HCT116 (cell line): Measurements from ENCODE around the gene ATP1A4. TPM values are rescaled to one million over a fixed set of nuclear protein-coding genes. Genes with fewer than 3 reads are reported as not detected.

Experiments
- ATAC-seq: fragments of 200-7000 bp; cut with Tn5 transposase; 2 replicates; pipeline ENCODE4 v1.9.1; 2020; ENCODE audit warnings: mild to moderate bottlenecking, moderate library complexity
- BruUV-seq: library from RNA; stranded (reverse); fragments of 400-500 nt; replicated peaks from 2 replicates; lab custom pipeline; 2021; lab: Mats Ljungman, UMichigan
- CTCF ChIA-PET: fragments of 300-600 bp; sonication (Branson Sonifier 250); formaldehyde crosslinking; loops from one replicate; lab custom pipeline; 2021; ENCODE audit warnings: antibody characterized with exemption; lab: Charles Lee
- POLR2A ChIA-PET: fragments of 300-600, 350-600 bp; sonication (Branson Sonifier 250); formaldehyde crosslinking; loops from one replicate; lab custom pipeline; 2021; ENCODE audit warnings: antibody characterized with exemption; lab: Charles Lee
- RAD21 ChIA-PET, 2 experiments: fragments of 300-600 bp; sonication (Branson Sonifier 250); formaldehyde crosslinking; loops; one replicate each; lab custom pipeline; 2023; ENCODE audit warnings: low total read pairs in 2 of 2; ENCODE audit not compliant: uncharacterized antibody in 2 of 2, unreplicated experiment in 2 of 2, low non-redundant PET in 1 of 2; lab: Charles Lee
- DNase-seq: peaks from one replicate; pipeline ENCODE4 v3.0.0-alpha.2; 2010; ENCODE audit warnings: low read depth, low spot score
- H2AFZ ChIP-seq: fragments of 200-600 bp; shearing (Covaris generic), sonication (generic); 2 replicates; pipeline ENCODE4 v1.6.1; 2017; ENCODE audit warnings: low read depth, mixed run types, mixed read lengths, antibody characterized with exemption, low read length; ENCODE audit not compliant: poor library complexity, severe bottlenecking
- H3K27ac ChIP-seq: 2 replicates; pipeline ENCODE4 v1.5.1; 2012; ENCODE audit warnings: low read depth, low read length
- H3K27me3 ChIP-seq: fragments of 200-600 bp; sonication (generic); 2 replicates; pipeline ENCODE4 v1.6.1; 2016; ENCODE audit warnings: mixed run types, low read length, mixed read lengths; ENCODE audit not compliant: insufficient read depth
- H3K36me3 ChIP-seq, 2 experiments: fragments of 200-500 bp in 1 of 2; fragments of 200-600 bp in 1 of 2; sonication (Bioruptor generic) in 1 of 2; sonication (generic) in 1 of 2; 2 replicates each; pipeline versions ENCODE4 v1.5.1 to v1.6.1; 2014 to 2016; ENCODE audit warnings: low read length in 2 of 2, inconsistent platforms in 1 of 2, mixed read lengths in 1 of 2, mixed run types in 1 of 2; ENCODE audit not compliant: insufficient read depth in 2 of 2, control insufficient read depth in 1 of 2
- H3K4me1 ChIP-seq, 2 experiments: fragments of 200-600 bp in 1 of 2; sonication (generic) in 1 of 2; 2 replicates each; pipeline versions ENCODE4 v1.5.1 to v1.6.1; 2012 to 2017; ENCODE audit warnings: low read length in 2 of 2, inconsistent platforms in 1 of 2, mild to moderate bottlenecking in 1 of 2, mixed read lengths in 1 of 2, mixed run types in 1 of 2, moderate library complexity in 1 of 2; ENCODE audit not compliant: insufficient read depth in 2 of 2, control insufficient read depth in 1 of 2
- H3K4me2 ChIP-seq: fragments of 200-600 bp; sonication (generic); 2 replicates; pipeline ENCODE4 v1.6.1; 2017; ENCODE audit warnings: mixed run types, low read length, mixed read lengths
- H3K4me3 ChIP-seq, 2 experiments: fragments of 200-600 bp in 1 of 2; sonication (generic) in 1 of 2; replicated peaks in 1 of 2; 2 replicates each; pipeline ENCODE4 v1.5.1; 2011 to 2016; ENCODE audit warnings: low read length in 2 of 2, control low read depth in 1 of 2, low read depth in 1 of 2, mild to moderate bottlenecking in 1 of 2, mixed read lengths in 1 of 2, mixed run types in 1 of 2
- H3K79me2 ChIP-seq: fragments of 200-600 bp; sonication (generic); 2 replicates; pipeline ENCODE4 v1.6.1; 2017; ENCODE audit warnings: mild to moderate bottlenecking, mixed run types, low read length, moderate library complexity, mixed read lengths; ENCODE audit not compliant: insufficient read depth
- H3K9ac ChIP-seq: fragments of 200-600 bp; sonication (generic); 2 replicates; pipeline ENCODE4 v1.6.1; 2016; ENCODE audit warnings: low read length, mixed read lengths
- H3K9me2 ChIP-seq: fragments of 200-600 bp; sonication (generic), shearing (Covaris generic); 2 replicates; pipeline ENCODE4 v1.6.1; 2017; ENCODE audit warnings: mixed run types, mild to moderate bottlenecking, moderate library complexity; ENCODE audit not compliant: insufficient read depth
- H3K9me3 ChIP-seq, 2 experiments: fragments of 200-500 bp in 1 of 2; fragments of 200-600 bp in 1 of 2; sonication (Bioruptor generic) in 1 of 2; sonication (generic) in 1 of 2; 2 replicates each; pipeline ENCODE4 v1.6.1; 2014 to 2017; ENCODE audit warnings: low read length in 2 of 2, mixed read lengths in 2 of 2, inconsistent platforms in 1 of 2, low read depth in 1 of 2, mild to moderate bottlenecking in 1 of 2, mixed run types in 1 of 2, moderate library complexity in 1 of 2; ENCODE audit not compliant: control insufficient read depth in 1 of 2, insufficient read depth in 1 of 2
- H4K20me1 ChIP-seq: fragments of 200-600 bp; sonication (generic), shearing (Covaris generic); 2 replicates; pipeline ENCODE4 v1.6.1; 2017; ENCODE audit warnings: mixed run types, mild to moderate bottlenecking, moderate library complexity; ENCODE audit not compliant: insufficient read depth
- ATF3 ChIP-seq: IDR thresholded peaks from 2 replicates; pipeline ENCODE4 v1.6.1; 2012
- ELF1 ChIP-seq: IDR thresholded peaks from 2 replicates; pipeline ENCODE4 v1.6.1; 2012; ENCODE audit warnings: low read depth, borderline replicate concordance
- EZH2 ChIP-seq: fragments of 200-600 bp; sonication (generic); IDR thresholded peaks from 2 replicates; pipeline ENCODE4 v1.6.1; 2017; ENCODE audit warnings: antibody characterized with exemption, mixed run types
- EZH2phosphoT487 ChIP-seq: fragments of 200-600 bp; IDR thresholded peaks from 2 replicates; pipeline ENCODE4 v1.6.1; 2018; ENCODE audit warnings: antibody characterized with exemption, borderline replicate concordance
- FOSL1 ChIP-seq: IDR thresholded peaks from 2 replicates; pipeline ENCODE4 v1.6.1; 2012; ENCODE audit warnings: low read depth
- POLR2AphosphoS5 ChIP-seq: IDR thresholded peaks from 2 replicates; pipeline ENCODE4 v1.6.1; 2011; ENCODE audit warnings: mild to moderate bottlenecking, low read depth, low read length, moderate library complexity
- RAD21 ChIP-seq: IDR thresholded peaks from 2 replicates; pipeline ENCODE4 v1.6.1; 2012; ENCODE audit warnings: low read depth, mild to moderate bottlenecking
- SP1 ChIP-seq: IDR thresholded peaks from 2 replicates; pipeline ENCODE4 v1.6.1; 2012; ENCODE audit warnings: low read depth
- YY1 ChIP-seq: IDR thresholded peaks from 2 replicates; pipeline ENCODE4 v1.6.1; 2011; ENCODE audit warnings: low read length, low read depth, moderate library complexity, mild to moderate bottlenecking; ENCODE audit not compliant: insufficient replicate concordance; ENCODE audit errors: extremely low read depth
- ZFX ChIP-seq: fragments of 450-650 bp; IDR thresholded peaks from 2 replicates; pipeline ENCODE4 v1.6.1; 2017
- ZNF274 ChIP-seq: fragments of 200-500 bp; sonication (Bioruptor generic); IDR thresholded peaks from 2 replicates; pipeline ENCODE4 v1.6.1; 2014; ENCODE audit warnings: mild to moderate bottlenecking, low read depth, low read length, inconsistent platforms
- intact Hi-C: fragments of 100-400 bp; cut with micrococcal nuclease; formaldehyde crosslinking; loops from 2 replicates; pipeline ENCODE4 v1.10.0; 2022
- total RNA-seq: library from RNA; stranded (reverse); gene quantifications from one replicate; pipeline ENCODE4 v1.2.1, GENCODE V29; 2021; ENCODE audit not compliant: unreplicated experiment

ATP1A4 gene
- total RNA-seq, 1 experiment from 2014 or later, result not detected

GRCh38 chr1:160194737-160195059, 43.3 kb downstream of the ATP1A4 start:
- H3K79me2 ChIP-seq, result no peaks in the 10 kb centered on the region
- no peak overlapping the region for H3K9ac ChIP-seq
- no peaks in the 10 kb centered on the region for H3K36me3 ChIP-seq
- intact Hi-C loops, result loop anchor here (5.0 kb wide), 1 partner anchor 183 kb away; no protein-coding TSS in a partner anchor
- BruUV-seq, result no TSS peak
- no peak for ATAC-seq
- no peak overlapping the region for H2AFZ ChIP-seq
- no peaks in the 10 kb centered on the region for H4K20me1 ChIP-seq
- ChIA-PET CTCF (no interaction called here), RAD21 (no interaction called here), POLR2A (no interaction called here)
- no peaks in the 10 kb centered on the region for H3K9me2 ChIP-seq
- TF ChIP-seq FOSL1, result no peak
- no peak for TF ChIP-seq YY1
- TF ChIP-seq ATF3, result no peak
- no peak for TF ChIP-seq SP1
- TF ChIP-seq EZH2phosphoT487, result no peak
- no peak for TF ChIP-seq ZNF274
- H3K4me1 ChIP-seq, result peaks cover 3 to 4% of the 10 kb centered on the region in 2 experiments; a peak in 2 of 4 replicates
- no peak overlapping the region for H3K4me2 ChIP-seq
- H3K9me3 ChIP-seq, result no peaks in the 10 kb centered on the region
- H3K4me3 ChIP-seq, result no peak overlapping the region
- H3K27ac ChIP-seq, result no peak overlapping the region
- no peaks in the 10 kb centered on the region for H3K27me3 ChIP-seq
- DNase-seq, result no peak

- DNase-seq (no peak), ATAC-seq (no peak)
- H3K4me2 ChIP-seq, result no peak overlapping the region
- POLR2A ChIA-PET, result no interaction called here
- H3K27me3 ChIP-seq, result no peaks in the 10 kb centered on the region
- no peaks in the 10 kb centered on the region for H3K79me2 ChIP-seq
- intact Hi-C loops, result no loop called here
- RAD21 ChIA-PET, result no interaction called here
- CTCF ChIA-PET, result interaction anchor here (1.0 kb wide), 1 partner anchor 24 kb away, joined by 3 read pairs; no protein-coding TSS in a partner anchor
- H3K4me1 ChIP-seq, result peaks cover 3 to 4% of the 10 kb centered on the region in 2 experiments; a peak in 2 of 4 replicates
- H4K20me1 ChIP-seq, result no peaks in the 10 kb centered on the region
- no peak overlapping the region for H3K27ac ChIP-seq
- BruUV-seq, result no TSS peak
- TF ChIP-seq EZH2, result no peak
- no peak for TF ChIP-seq RAD21
- TF ChIP-seq POLR2AphosphoS5, result no peak
- TF ChIP-seq ZFX, result no peak
- no peak for TF ChIP-seq EZH2phosphoT487
- TF ChIP-seq ATF3, result no peak
- TF ChIP-seq SP1, result no peak
- TF ChIP-seq FOSL1, result no peak
- TF ChIP-seq ELF1, result no peak
- TF ChIP-seq, all 23 proteins: peak for 0
- H3K9ac ChIP-seq, result no peak overlapping the region
- H3K36me3 ChIP-seq, result no peaks in the 10 kb centered on the region
- no peaks in the 10 kb centered on the region for H3K9me2 ChIP-seq
- H2AFZ ChIP-seq, result no peak overlapping the region
- H3K9me3 ChIP-seq, result no peaks in the 10 kb centered on the region
- H3K4me3 ChIP-seq, result no peak overlapping the region
These were observed 44.7 kb downstream of the ATP1A4 start for GRCh38 chr1:160196143-160196542.
